Hepatocyte (in vitro differentiated cells): ENCODE data around the gene PIEZO1. TPM values are rescaled to one million over a fixed set of nuclear protein-coding genes. Genes with fewer than 3 reads are reported as not detected.
A peak's percentile ranks its signal among the peaks of the same experiment; 100 is the strongest.

Experiments used
- DNase-seq: peaks from one replicate; pipeline ENCODE4 v3.0.0-alpha.2; 2016; ENCODE audit warnings: low spot score
- H2AFZ ChIP-seq: fragments of 200-600 bp; sonication (generic); 2 replicates; pipeline ENCODE4 v1.6.0; 2016; ENCODE audit warnings: antibody characterized with exemption, mild to moderate bottlenecking
- H3K27ac ChIP-seq: fragments of 200-600 bp; sonication (generic); 2 replicates; pipeline ENCODE4 v1.5.1; 2016; ENCODE audit warnings: mild to moderate bottlenecking
- H3K27me3 ChIP-seq: fragments of 200-600 bp; sonication (generic); 2 replicates; pipeline ENCODE4 v1.6.1; 2016
- H3K36me3 ChIP-seq: fragments of 200-600 bp; sonication (generic); replicated peaks from 2 replicates; pipeline ENCODE4 v1.5.1; 2016; ENCODE audit warnings: low read depth; ENCODE audit not compliant: insufficient read depth
- H3K4me1 ChIP-seq: fragments of 200-600 bp; sonication (generic); 2 replicates; pipeline ENCODE4 v1.5.1; 2016; ENCODE audit warnings: mild to moderate bottlenecking, moderate library complexity; ENCODE audit not compliant: insufficient read depth
- H3K4me2 ChIP-seq: fragments of 200-600 bp; sonication (generic); 2 replicates; pipeline ENCODE4 v1.6.0; 2016
- H3K4me3 ChIP-seq: fragments of 200-600 bp; sonication (generic); 2 replicates; pipeline ENCODE4 v1.5.1; 2016; ENCODE audit warnings: mild to moderate bottlenecking
- H3K79me2 ChIP-seq: fragments of 200-600 bp; sonication (generic); 2 replicates; pipeline ENCODE4 v1.6.0; 2017; ENCODE audit warnings: mild to moderate bottlenecking
- H3K9me2 ChIP-seq: fragments of 200-600 bp; sonication (generic); replicated peaks from 2 replicates; pipeline ENCODE4 v1.6.0; 2017; ENCODE audit warnings: mild to moderate bottlenecking; ENCODE audit not compliant: insufficient read depth
- H3K9me3 ChIP-seq: fragments of 200-600 bp; sonication (generic); 2 replicates; pipeline ENCODE4 v1.5.1; 2016; ENCODE audit warnings: low read depth, mild to moderate bottlenecking
- H4K20me1 ChIP-seq: fragments of 200-600 bp; sonication (generic); 2 replicates; pipeline ENCODE4 v1.6.0; 2016; ENCODE audit warnings: mild to moderate bottlenecking; ENCODE audit not compliant: insufficient read depth, poor library complexity, severe bottlenecking
- CTCF ChIP-seq: fragments of 200-600 bp; sonication (generic); IDR thresholded peaks from 2 replicates; pipeline ENCODE4 v1.5.1; 2016; ENCODE audit warnings: antibody characterized with exemption, mild to moderate bottlenecking; ENCODE audit not compliant: poor library complexity
- EZH2 ChIP-seq: fragments of 200-600 bp; sonication (generic); IDR thresholded peaks from 2 replicates; pipeline ENCODE4 v1.6.1; 2016; ENCODE audit warnings: antibody characterized with exemption, mild to moderate bottlenecking, borderline replicate concordance
- EZH2phosphoT487 ChIP-seq: fragments of 200-600 bp; sonication (generic); IDR thresholded peaks from one replicate; pipeline ENCODE4 v1.6.1; 2018; ENCODE audit warnings: antibody characterized with exemption, mild to moderate bottlenecking, low read depth, moderate library complexity; ENCODE audit not compliant: unreplicated experiment, severe bottlenecking
- WGBS: methylation state at CpG from one replicate; pipeline ENCODE4 v1.1.6; 2016; ENCODE audit warnings: low lambda C conversion rate; ENCODE audit errors: missing lambda C conversion rate; 5-methylcytosine and 5-hydroxymethylcytosine counted together
- polyA plus RNA-seq: library from polyadenylated mRNA; unstranded; fragments of >200 nt; fragmentation: Nextera tagmentation; extraction: Ambion mirVana; gene quantifications from 2 replicates; pipeline ENCODE4 v1.2.1, GENCODE V29; 2016
- total RNA-seq: library from RNA; depleted of rRNA; stranded (reverse); fragments of >200 nt; gene quantifications from 2 replicates; pipeline ENCODE4 v1.2.3, GENCODE V29; 2014

Gene PIEZO1
- total and polyA plus RNA-seq, 2 experiments from 2014 or later, result 70.6 to 77.0 TPM

- WGBS, result 66% methylated on average over 6 of the region's 13 CpGs
- H3K4me2 ChIP-seq, result no peak overlapping the region
- no peaks in the 10 kb centered on the region for H3K79me2 ChIP-seq
- H3K36me3 ChIP-seq, result no peaks in the 10 kb centered on the region
- H3K4me1 ChIP-seq, result peaks cover 4% of the 10 kb centered on the region
- H3K27ac ChIP-seq, result no peak overlapping the region
- no peak for TF ChIP-seq CTCF
- TF ChIP-seq EZH2phosphoT487, result no peak
- TF ChIP-seq EZH2, result no peak
- H2AFZ ChIP-seq, result no peak overlapping the region
- no peaks in the 10 kb centered on the region for H3K9me3 ChIP-seq
- no peaks in the 10 kb centered on the region for H3K27me3 ChIP-seq
- DNase-seq, result no peak
- H3K9me2 ChIP-seq, result no peaks in the 10 kb centered on the region
- no peak overlapping the region for H3K4me3 ChIP-seq
- H4K20me1 ChIP-seq, result no peaks in the 10 kb centered on the region
Measured at GRCh38 chr16:88831838-88832237, 46.8 kb upstream of the PIEZO1 start.

DNA sequence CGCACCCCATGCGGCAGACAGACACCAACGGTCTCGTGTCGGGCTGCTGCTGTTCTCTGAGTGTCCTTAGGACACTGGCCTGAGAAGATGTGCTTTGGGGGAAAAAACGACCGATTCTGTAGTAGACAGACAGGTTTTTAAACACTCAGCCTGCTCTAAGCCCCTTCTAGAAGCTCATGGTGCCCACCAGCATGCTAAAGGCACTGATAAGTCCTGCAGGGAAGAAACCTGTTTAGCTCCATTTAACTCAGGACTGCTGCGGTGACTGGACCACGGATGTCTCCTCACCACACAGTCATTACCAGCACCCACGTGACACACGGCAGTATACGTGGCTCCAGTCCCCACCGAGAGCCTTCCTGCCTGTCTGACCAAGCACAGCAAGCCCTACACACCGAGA is 45.8 kb upstream of the PIEZO1 start:
- no peak overlapping the region for H3K4me2 ChIP-seq
- no peak for TF ChIP-seq CTCF
- no peak for TF ChIP-seq EZH2phosphoT487
- no peak for TF ChIP-seq EZH2
- no peaks in the 10 kb centered on the region for H3K27me3 ChIP-seq
- peaks cover 4% of the 10 kb centered on the region for H3K4me1 ChIP-seq
- H4K20me1 ChIP-seq, result no peaks in the 10 kb centered on the region
- peak overlapping the region; percentile 90 for H3K27ac ChIP-seq
- WGBS, result 92% methylated on average over 14 of the region's 14 CpGs
- H3K4me3 ChIP-seq, result no peak overlapping the region
- no peaks in the 10 kb centered on the region for H3K9me2 ChIP-seq
- no peak overlapping the region for H2AFZ ChIP-seq
- DNase-seq, result no peak
- no peaks in the 10 kb centered on the region for H3K79me2 ChIP-seq
- H3K36me3 ChIP-seq, result no peaks in the 10 kb centered on the region
- H3K9me3 ChIP-seq, result no peaks in the 10 kb centered on the region

DNA sequence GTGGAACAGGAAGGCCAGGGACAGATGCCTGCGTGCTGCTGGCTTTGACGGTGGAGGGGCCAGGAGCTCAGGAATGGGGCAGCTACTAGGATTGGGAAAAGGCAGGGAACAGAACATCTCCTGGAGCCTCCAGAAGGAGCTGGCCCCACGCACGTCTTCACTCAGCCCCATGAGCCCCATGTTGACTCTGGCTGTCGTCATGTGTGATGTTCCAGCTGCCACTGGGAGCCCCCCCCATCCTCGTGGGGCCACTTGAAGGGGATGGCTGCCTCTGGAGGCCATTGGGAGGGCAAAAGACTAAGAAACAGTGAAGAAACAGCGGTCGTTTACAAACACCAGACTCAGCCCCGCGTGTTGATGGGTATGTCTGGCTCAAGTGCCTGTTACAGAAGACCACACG is 45.2 kb upstream of the PIEZO1 start:
- no peak overlapping the region for H2AFZ ChIP-seq
- no peaks in the 10 kb centered on the region for H4K20me1 ChIP-seq
- H3K4me1 ChIP-seq, result peaks cover 4% of the 10 kb centered on the region
- H3K27ac ChIP-seq, result peak overlapping the region; percentile 90
- H3K9me2 ChIP-seq, result no peaks in the 10 kb centered on the region
- no peaks in the 10 kb centered on the region for H3K36me3 ChIP-seq
- H3K79me2 ChIP-seq, result no peaks in the 10 kb centered on the region
- H3K4me2 ChIP-seq, result no peak overlapping the region
- peak; percentile 81 for DNase-seq
- H3K4me3 ChIP-seq, result no peak overlapping the region
- no peaks in the 10 kb centered on the region for H3K9me3 ChIP-seq
- TF ChIP-seq EZH2 (no peak), CTCF (no peak), EZH2phosphoT487 (no peak)
- 46% methylated on average over 8 of the region's 11 CpGs for WGBS
- no peaks in the 10 kb centered on the region for H3K27me3 ChIP-seq

- 92% methylated on average over 24 of the region's 24 CpGs for WGBS
- no peak for DNase-seq
- H3K36me3 ChIP-seq, result no peaks in the 10 kb centered on the region
Measured at GRCh38 chr16:88828711-88829110, 43.7 kb upstream of the PIEZO1 start.

More at GRCh38 chr16:88828711-88829110, 43.7 kb upstream of the PIEZO1 start:
- Histone ChIP-seq H3K79me2 (no peaks in the 10 kb centered on the region), H3K4me3 (no peak overlapping the region), H3K27me3 (no peaks in the 10 kb centered on the region), H3K27ac (peak overlapping the region; percentile 85), H4K20me1 (no peaks in the 10 kb centered on the region), H3K4me2 (no peak overlapping the region), H2AFZ (no peak overlapping the region), H3K4me1 (peaks cover 4% of the 10 kb centered on the region), H3K9me2 (no peaks in the 10 kb centered on the region), H3K9me3 (no peaks in the 10 kb centered on the region)
- TF ChIP-seq EZH2phosphoT487 (no peak), CTCF (no peak), EZH2 (no peak)
